OCI-LY7 (cell line): Measurements from ENCODE around the gene PTCD1.

Source experiments
- EZH2phosphoT487 ChIP-seq: fragments of 200-600 bp; sonication (generic); IDR thresholded peaks from 2 replicates; pipeline ENCODE4 v1.6.1; 2018; ENCODE audit warnings: low read depth, borderline replicate concordance, mild to moderate bottlenecking, mixed run types, antibody characterized with exemption, low read length, moderate library complexity, mixed read lengths
- TF ChIP-seq, protein P1 (sequence below): fragments of 200-600 bp; sonication (generic); conservative IDR thresholded peaks from 2 replicates; pipeline ENCODE4 v1.5.1; 2014; ENCODE audit warnings: mild to moderate bottlenecking, antibody characterized with exemption, low read length, moderate library complexity, mixed read lengths

GRCh38 chr7:99402854-99403253 is 35.7 kb downstream of the PTCD1 start:
- TF ChIP-seq, protein P1, sequence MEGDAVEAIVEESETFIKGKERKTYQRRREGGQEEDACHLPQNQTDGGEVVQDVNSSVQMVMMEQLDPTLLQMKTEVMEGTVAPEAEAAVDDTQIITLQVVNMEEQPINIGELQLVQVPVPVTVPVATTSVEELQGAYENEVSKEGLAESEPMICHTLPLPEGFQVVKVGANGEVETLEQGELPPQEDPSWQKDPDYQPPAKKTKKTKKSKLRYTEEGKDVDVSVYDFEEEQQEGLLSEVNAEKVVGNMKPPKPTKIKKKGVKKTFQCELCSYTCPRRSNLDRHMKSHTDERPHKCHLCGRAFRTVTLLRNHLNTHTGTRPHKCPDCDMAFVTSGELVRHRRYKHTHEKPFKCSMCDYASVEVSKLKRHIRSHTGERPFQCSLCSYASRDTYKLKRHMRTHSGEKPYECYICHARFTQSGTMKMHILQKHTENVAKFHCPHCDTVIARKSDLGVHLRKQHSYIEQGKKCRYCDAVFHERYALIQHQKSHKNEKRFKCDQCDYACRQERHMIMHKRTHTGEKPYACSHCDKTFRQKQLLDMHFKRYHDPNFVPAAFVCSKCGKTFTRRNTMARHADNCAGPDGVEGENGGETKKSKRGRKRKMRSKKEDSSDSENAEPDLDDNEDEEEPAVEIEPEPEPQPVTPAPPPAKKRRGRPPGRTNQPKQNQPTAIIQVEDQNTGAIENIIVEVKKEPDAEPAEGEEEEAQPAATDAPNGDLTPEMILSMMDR, result no peak
- no peak for TF ChIP-seq EZH2phosphoT487
